Measurements from ENCODE around the gene BEST2.

Gene BEST2

DNA sequence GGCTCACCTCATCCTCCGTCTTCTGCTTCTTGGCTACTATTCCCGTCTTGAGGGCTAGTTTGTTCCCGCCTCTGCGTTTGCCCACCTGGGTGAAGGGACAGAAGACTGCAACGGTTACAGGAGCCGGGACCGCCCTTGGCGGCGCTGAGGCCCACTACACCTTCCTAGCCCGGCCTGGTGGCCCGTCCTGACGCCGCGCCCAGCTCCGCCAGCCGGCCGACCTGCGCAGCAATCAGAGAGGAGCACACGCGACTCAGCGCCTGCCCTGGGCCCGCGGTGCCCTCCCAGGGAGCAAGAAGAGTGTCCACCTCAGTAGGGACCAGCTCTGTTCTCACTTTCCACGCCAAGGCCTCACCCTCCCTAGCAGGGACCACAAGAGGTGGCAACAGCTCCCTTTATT is 20.3 kb upstream of the BEST2 start:
- DNase-seq = no peak

- DNase-seq = peak; percentile 20
Measured at GRCh38 chr19:12733369-12734214, 18.0 kb upstream of the BEST2 start.

GRCh38 chr19:12736995-12737834 is 14.4 kb upstream of the BEST2 start, which contains the start of gene GET3:
GET3 (plus strand) TSS chr19:12737497; CDS start chr19:12737506, 9 bp downstream.
- peak; percentile 100 for DNase-seq

GRCh38 chr19:12737835-12738351 is 13.7 kb upstream of the BEST2 start:
- DNase-seq = no peak

DNA sequence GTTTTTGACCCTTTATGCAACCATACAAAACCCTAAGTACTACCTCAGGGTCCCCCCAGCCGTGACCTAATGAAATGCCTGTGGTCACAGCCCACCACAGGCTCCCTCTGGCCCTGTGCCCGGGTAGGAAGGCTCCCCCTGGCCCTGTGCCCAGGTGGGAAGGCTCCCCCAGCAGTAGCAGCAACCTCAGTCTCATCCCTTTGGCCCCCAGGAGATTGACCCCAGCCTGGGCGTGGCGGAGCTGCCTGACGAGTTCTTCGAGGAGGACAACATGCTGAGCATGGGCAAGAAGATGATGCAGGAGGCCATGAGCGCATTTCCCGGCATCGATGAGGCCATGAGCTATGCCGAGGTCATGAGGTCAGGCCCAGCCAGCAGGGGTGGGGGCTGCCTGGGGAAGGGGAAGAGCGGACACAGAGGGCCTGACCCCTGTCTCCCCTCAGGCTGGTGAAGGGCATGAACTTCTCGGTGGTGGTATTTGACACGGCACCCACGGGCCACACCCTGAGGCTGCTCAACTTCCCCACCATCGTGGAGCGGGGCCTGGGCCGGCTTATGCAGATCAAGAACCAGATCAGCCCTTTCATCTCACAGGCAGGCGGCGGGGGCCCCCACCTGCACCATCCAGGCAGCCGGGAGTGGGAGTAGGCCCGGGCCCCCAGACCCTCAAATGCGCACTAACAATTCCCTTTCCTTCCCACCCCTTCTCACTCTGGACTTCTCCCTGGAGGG is 6.3 kb upstream of the BEST2 start:
- no peak for DNase-seq

GRCh38 chr19:12748489-12748888 is 3.1 kb upstream of the BEST2 start:
- DNase-seq = no peak

DNA sequence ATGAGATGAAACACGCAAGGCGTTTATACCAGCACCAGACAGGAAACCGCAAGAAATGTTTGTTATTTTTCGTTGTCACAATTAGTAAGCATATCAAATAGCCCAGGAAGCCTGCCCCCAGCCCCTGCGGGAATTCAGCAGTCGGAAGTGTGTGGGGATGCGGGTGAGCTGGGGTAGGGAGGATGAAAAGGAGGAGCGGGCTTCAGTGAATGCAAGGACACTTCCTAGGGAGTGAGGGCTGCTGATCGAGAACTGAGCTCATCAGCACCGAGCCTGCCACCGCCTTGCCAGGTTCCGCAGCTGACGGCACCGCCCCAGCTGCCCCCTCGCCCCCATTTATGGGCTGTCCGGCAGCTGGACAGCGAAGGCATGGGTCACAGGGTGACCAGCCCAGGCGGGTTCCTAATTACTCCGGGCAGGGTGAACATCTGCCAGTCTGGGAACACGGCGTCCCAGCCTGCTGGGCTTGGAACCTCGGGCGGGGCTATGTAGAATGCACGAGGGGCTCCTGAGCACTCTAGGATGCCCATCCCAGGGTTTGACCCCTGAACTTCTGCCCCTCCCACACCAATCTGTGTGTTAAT is 1.6 kb upstream of the BEST2 start:
- DNase-seq = no peak

- DNase-seq = no peak
Measured at GRCh38 chr19:12750851-12751250, 740 bp upstream of the BEST2 start.

- no peak for DNase-seq
Measured at GRCh38 chr19:12752056-12752781, 628 bp downstream of the BEST2 start.

DNA sequence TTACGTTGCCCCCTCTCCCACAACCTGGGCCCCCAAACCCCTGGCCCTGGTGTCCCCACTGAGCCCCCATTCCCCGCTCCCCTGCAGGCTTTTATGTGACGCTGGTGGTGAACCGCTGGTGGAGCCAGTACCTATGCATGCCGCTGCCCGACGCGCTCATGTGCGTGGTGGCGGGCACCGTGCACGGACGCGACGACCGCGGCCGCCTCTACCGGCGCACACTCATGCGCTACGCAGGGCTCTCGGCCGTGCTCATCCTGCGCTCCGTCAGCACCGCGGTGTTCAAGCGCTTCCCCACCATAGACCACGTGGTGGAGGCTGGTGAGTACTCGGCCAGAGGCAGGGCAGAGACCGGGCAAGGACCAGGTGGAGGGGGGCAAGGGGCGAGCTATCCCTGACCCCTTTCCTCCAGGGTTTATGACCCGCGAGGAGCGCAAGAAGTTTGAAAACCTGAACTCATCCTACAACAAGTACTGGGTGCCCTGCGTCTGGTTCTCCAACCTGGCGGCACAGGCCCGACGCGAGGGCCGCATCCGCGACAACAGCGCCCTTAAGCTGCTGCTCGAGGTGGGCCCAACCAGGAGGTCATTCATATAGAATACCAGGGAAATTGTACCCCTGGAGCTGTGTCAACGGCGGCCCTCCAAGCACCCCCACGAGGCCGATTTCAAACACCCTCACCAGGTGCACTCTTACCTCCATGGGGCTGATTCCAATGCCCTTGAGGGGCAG is 3.0 kb downstream of the BEST2 start:
- DNase-seq = no peak

DNA sequence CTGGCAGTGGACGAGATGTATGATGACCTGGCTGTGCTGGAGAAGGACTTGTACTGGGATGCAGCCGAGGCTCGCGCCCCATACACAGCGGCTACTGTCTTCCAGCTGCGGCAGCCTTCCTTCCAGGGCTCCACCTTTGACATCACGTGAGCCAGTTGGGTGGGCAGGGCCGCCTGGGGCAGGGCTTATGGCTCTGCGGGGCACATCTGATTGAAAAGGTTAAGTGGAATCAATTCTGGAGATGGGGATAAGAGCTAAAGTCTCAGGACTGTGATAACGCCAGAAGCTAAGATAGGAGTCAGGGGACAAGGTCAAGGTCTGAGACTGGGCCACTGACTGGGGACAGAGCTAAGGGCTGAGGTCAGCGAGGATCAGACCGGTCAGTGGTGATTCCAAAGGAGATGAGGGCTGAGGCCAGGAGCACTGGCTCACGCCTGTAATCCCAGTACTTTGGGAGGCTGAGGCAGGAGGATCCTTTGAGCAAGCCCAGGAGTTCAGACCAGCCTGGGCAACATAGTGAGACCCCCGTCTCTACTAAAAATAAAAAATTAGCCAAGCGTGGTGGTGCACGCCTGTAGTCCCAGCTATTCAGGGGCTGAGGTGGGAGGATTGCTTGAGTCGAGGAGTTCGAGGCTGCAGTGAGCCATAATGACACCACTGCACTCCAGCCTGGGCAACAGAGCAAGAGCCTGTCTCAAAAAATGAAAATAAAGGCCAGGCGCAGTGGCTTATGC is 4.7 kb downstream of the BEST2 start:
- DNase-seq = no peak

DNA sequence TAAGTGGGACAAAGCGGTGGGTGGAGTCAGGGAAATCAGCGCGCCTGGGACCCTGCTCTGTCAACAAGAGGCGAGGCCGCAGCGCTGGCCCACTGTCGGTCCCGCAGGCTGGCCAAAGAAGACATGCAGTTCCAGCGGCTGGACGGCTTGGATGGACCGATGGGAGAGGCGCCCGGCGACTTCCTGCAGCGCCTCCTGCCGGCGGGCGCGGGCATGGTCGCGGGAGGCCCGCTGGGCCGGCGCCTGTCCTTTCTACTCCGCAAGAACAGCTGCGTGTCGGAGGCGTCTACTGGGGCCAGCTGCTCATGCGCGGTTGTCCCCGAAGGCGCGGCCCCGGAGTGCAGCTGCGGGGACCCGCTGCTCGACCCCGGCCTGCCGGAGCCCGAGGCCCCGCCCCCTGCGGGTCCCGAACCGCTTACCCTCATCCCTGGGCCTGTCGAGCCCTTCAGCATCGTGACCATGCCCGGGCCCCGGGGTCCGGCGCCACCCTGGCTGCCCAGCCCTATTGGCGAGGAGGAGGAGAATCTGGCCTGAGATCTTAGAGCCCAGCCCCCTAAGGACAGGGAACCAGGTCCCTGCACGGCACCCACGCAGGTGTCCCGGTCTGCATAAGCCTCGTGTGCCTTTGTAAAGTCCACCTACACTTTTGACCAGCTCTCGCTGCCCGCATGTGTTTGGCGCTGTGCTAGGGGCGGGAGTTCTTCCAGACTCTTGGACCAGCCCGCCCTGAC is 6.1 kb downstream of the BEST2 start:
- DNase-seq = peak; percentile 26

DNA sequence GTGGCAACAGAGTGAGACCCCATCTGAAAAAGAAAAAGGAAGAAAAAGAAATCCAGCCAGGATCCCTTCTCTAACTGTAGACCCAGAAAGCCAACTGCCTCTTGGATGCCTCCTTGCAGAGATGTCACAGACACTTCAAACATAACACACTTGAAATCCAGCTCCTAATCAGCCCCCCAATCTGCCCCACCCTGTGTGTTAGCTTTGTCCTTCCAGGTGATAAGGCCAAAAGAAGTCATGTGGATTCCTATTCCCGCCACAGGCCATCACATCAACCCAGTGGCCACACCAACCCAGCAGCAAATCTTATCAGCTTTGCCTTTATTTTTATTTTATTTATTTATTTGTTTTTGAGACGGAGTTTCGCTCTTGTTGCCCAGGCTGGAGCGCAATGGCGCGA is 8.1 kb downstream of the BEST2 start:
- no peak for DNase-seq

- no peak for DNase-seq
Measured at GRCh38 chr19:12763100-12763499, 11.5 kb downstream of the BEST2 start.

- DNase-seq = no peak
Measured at GRCh38 chr19:12764698-12765097, 13.1 kb downstream of the BEST2 start.

DNA sequence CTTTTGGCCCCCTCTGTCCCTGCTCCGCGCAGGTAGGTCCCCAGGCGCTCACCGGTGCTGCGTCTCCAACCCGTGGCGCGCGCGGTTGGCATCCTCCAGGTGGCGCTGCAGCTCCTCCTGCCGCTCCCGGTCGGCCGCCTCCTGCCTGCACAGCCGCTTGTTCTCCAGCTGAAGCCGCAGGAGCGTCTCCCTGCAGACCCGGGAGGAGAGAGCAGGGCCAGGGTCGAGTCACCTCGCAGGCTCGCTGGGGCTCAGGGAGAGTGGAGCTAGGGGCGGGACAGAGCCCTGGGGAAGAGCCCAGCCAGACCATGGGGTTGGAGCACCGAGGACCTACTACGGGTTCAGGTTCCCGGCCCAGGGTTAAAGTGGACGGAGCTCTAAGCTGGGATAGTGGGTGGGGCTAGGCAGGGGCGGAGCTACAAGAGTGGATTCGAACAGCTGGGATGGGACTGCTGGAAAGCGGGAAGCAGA is 14.5 kb downstream of the BEST2 start:
- DNase-seq = peak; percentile 35

- DNase-seq = no peak
Measured at GRCh38 chr19:12767150-12767549, 15.6 kb downstream of the BEST2 start.

- DNase-seq = no peak
Measured at GRCh38 chr19:12767666-12768065, 16.1 kb downstream of the BEST2 start.

DNA sequence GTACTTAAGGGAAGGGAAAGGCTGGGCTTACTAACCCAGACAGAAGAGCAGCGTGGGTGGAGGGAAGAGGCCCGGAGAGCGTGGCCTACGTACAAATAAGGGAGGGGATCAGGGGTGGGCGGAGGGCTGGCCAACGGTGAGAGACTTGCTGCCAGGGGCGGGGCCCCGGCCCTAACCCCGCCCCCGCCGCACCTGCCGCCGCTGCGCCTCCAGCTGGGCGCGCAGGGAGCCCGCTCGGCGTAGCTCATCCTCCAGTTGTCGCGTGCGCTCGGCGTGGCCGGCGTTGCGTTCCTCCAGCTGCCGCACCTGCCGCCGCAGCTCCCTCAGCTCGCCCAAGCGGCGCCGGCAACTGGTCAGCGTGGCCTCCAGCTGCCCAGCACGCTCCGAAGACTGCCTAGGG is 18.1 kb downstream of the BEST2 start:
- DNase-seq = no peak

GRCh38 chr19:12770922-12771321 is 19.3 kb downstream of the BEST2 start:
- DNase-seq = no peak
